ENCODE measurements around the gene NCKAP5. TPM values are rescaled to one million over a fixed set of nuclear protein-coding genes. Genes with fewer than 3 reads are reported as not detected.

NCKAP5 gene
- total RNA-seq, 1 donor from 2014 or later, result 7.9 TPM

- DNase-seq (no peak), ATAC-seq (ENCODE audit: poor library complexity) (no peak)
- intact Hi-C loops (cut with DNase I), result no loop called here
These were observed 281.8 kb downstream of the NCKAP5 start for GRCh38 chr2:133286326-133286922.

GRCh38 chr2:133273031-133273430 lies 295.2 kb downstream of the NCKAP5 start:
- intact Hi-C loops (cut with DNase I), result no loop called here
- no peak for DNase-seq
- ATAC-seq (ENCODE audit: poor library complexity), result no peak

- ATAC-seq (ENCODE audit: poor library complexity), result no peak
- intact Hi-C loops (cut with DNase I), result no loop called here
These were observed 297.2 kb downstream of the NCKAP5 start for GRCh38 chr2:133271105-133271504.

GRCh38 chr2:133270550-133270949 lies 297.7 kb downstream of the NCKAP5 start:
- DNase-seq, result no peak
- ATAC-seq (ENCODE audit: poor library complexity), result no peak
- intact Hi-C loops (cut with DNase I), result no loop called here

More at GRCh38 chr2:133271105-133271504, 297.2 kb downstream of the NCKAP5 start:
- no peak for DNase-seq

- no peak for ATAC-seq (ENCODE audit: poor library complexity)
- DNase-seq, result no peak
- intact Hi-C loops (cut with DNase I), result loop anchor here (10.0 kb wide), 1 partner anchor 298 kb away; the partner anchor contains the start of gene NCKAP5
These were observed 301.2 kb downstream of the NCKAP5 start for GRCh38 chr2:133266926-133267590.

GRCh38 chr2:133266041-133266925 lies 302.0 kb downstream of the NCKAP5 start:
- peak; percentile 60 for ATAC-seq (ENCODE audit: poor library complexity)
- intact Hi-C loops (cut with DNase I), result loop anchor here (10.0 kb wide), 1 partner anchor 299 kb away; the partner anchor contains the start of gene NCKAP5
- peak; percentile 40 for DNase-seq

- ATAC-seq (ENCODE audit: poor library complexity) (peak; percentile 85), DNase-seq (peak; percentile 61)
- intact Hi-C loops (cut with DNase I), result loop anchor here (10.0 kb wide), 1 partner anchor 299 kb away; the partner anchor contains the start of gene NCKAP5
These were observed 302.8 kb downstream of the NCKAP5 start for GRCh38 chr2:133265432-133265949.

GRCh38 chr2:133264989-133265401 lies 303.3 kb downstream of the NCKAP5 start:
- intact Hi-C loops (cut with DNase I), result loop anchor here (10.0 kb wide), 1 partner anchor 300 kb away; the partner anchor contains the start of gene NCKAP5
- DNase-seq (no peak), ATAC-seq (ENCODE audit: poor library complexity) (peak; percentile 3)

- DNase-seq (no peak), ATAC-seq (ENCODE audit: poor library complexity) (no peak)
- intact Hi-C loops (cut with DNase I), result loop anchor here (10.0 kb wide), 1 partner anchor 302 kb away; the partner anchor contains the start of gene NCKAP5
These were observed 305.4 kb downstream of the NCKAP5 start for GRCh38 chr2:133262893-133263292.

GRCh38 chr2:133255360-133255759 lies 312.9 kb downstream of the NCKAP5 start:
- intact Hi-C loops (cut with DNase I), result no loop called here
- DNase-seq (no peak), ATAC-seq (ENCODE audit: poor library complexity) (no peak)

- ATAC-seq (ENCODE audit: poor library complexity), result no peak
- no peak for DNase-seq
- intact Hi-C loops (cut with DNase I), result no loop called here
These were observed 314.5 kb downstream of the NCKAP5 start for GRCh38 chr2:133253793-133254192.

GRCh38 chr2:133252780-133253355 lies 315.4 kb downstream of the NCKAP5 start:
- ATAC-seq (ENCODE audit: poor library complexity), result no peak
- DNase-seq, result no peak
- intact Hi-C loops (cut with DNase I), result no loop called here

- no peak for DNase-seq
- no peak for ATAC-seq (ENCODE audit: poor library complexity)
- intact Hi-C loops (cut with DNase I), result no loop called here
These were observed 318.9 kb downstream of the NCKAP5 start for GRCh38 chr2:133249362-133249761.

GRCh38 chr2:133248264-133248663 lies 320.0 kb downstream of the NCKAP5 start:
- peak; percentile 92 for ATAC-seq (ENCODE audit: poor library complexity)
- DNase-seq, result peak; percentile 44
- intact Hi-C loops (cut with DNase I), result no loop called here

GRCh38 chr2:133247631-133248030 lies 320.6 kb downstream of the NCKAP5 start:
- intact Hi-C loops (cut with DNase I), result no loop called here
- no peak for DNase-seq
- ATAC-seq (ENCODE audit: poor library complexity), result peak; percentile 56

GRCh38 chr2:133241224-133241571 lies 327.1 kb downstream of the NCKAP5 start:
- ATAC-seq (ENCODE audit: poor library complexity) (no peak), DNase-seq (no peak)
- intact Hi-C loops (cut with DNase I), result no loop called here

GRCh38 chr2:133240491-133241223 lies 327.6 kb downstream of the NCKAP5 start:
- intact Hi-C loops (cut with DNase I), result no loop called here
- no peak for DNase-seq
- no peak for ATAC-seq (ENCODE audit: poor library complexity)

GRCh38 chr2:133235968-133236367 lies 332.3 kb downstream of the NCKAP5 start:
- ATAC-seq (ENCODE audit: poor library complexity) (no peak), DNase-seq (no peak)
- intact Hi-C loops (cut with DNase I), result no loop called here

Measured in Right ventricle myocardium superior (tissue), 1 donor.